ENCODE data around the gene HSPA12B.

DNA sequence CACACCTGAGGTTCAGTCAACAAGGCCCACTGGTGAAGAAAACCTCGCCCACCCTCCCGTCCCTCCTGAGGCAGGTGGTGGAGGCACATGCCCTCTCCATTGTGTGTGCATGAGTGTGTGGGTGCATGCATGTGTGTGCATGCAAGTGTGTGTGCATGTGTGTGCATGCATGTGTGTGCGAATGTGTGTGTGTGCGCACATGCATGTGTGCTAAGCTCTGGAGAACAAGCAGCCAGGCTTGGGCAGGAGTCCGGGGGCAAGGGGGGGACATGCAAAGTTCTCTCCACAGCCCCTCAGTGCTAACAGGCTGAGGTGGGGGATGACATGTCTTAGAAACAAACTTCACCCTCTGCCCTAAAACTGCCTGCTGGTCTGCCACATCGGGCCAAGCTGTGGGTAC is 3.1 kb upstream of the HSPA12B start:
- TF ChIP-seq CTCF (conservative IDR thresholded peaks at IDR 0.05; ENCODE audit: low read length) (no peak), EZH2phosphoT487 (IDR thresholded peaks at IDR 0.05; ENCODE audit: borderline replicate concordance, low read depth, low read length) (no peak)

Measured in OCI-LY7 (cell line).